ENCODE results near the gene CTSS. TPM values are rescaled to one million over a fixed set of nuclear protein-coding genes. Genes with fewer than 3 reads are reported as not detected.
A peak's percentile ranks its signal among the peaks of the same experiment; 100 is the strongest.

Gene CTSS
- total and polyA plus RNA-seq, 2 donors (not counting 1 experiment from before 2014, with no cell fraction given), result 106 to 221 TPM

- Histone ChIP-seq H3K27me3 (replicated peaks in 1 of 4; ENCODE audit: control extremely low read depth in 1 of 4, control insufficient read depth in 3 of 4, insufficient read depth in 4 of 4, low read length in 3 of 4) (no peaks in the 10 kb centered on the region), H3K9me3 (ENCODE audit: control extremely low read depth in 1 of 3, control insufficient read depth in 2 of 3, insufficient read depth in 1 of 3, low read length in 2 of 3) (no peaks in the 10 kb centered on the region), H3K4me3 (ENCODE audit: control extremely low read depth in 1 of 5, extremely low read depth in 1 of 5, insufficient read depth in 1 of 5, low read depth in 2 of 5, low read length in 4 of 5) (peak overlapping the region; percentile 3 to 99 (median 62)), H3K9ac (ENCODE audit: low read length) (peak overlapping the region; percentile 83), H4K20me1 (ENCODE audit: control insufficient read depth, insufficient read depth, low read length, poor library complexity, severe bottlenecking) (peaks cover 25% of the 10 kb centered on the region), H3K79me2 (ENCODE audit: control insufficient read depth, insufficient read depth, low read length) (peaks cover 90% of the 10 kb centered on the region), H3K4me1 (ENCODE audit: control insufficient read depth in 2 of 2, insufficient read depth in 2 of 2, low read length in 2 of 2) (peaks cover 45 to 49% of the 10 kb centered on the region in 2 donors), H3K36me3 (replicated peaks in 1 of 2; ENCODE audit: control extremely low read depth in 1 of 2, control insufficient read depth in 1 of 2, extremely low read depth in 1 of 2, insufficient read depth in 2 of 2, low read length in 1 of 2) (peaks cover 7 to 45% of the 10 kb centered on the region in 2 experiments), H3K27ac (ENCODE audit: low read length in 2 of 2) (peak overlapping the region in 1 of 2 donors; percentile 56), H2AFZ (ENCODE audit: insufficient read depth, low read depth, low read length, poor library complexity, severe bottlenecking) (no peak overlapping the region), H3K4me2 (replicated peaks; ENCODE audit: low read depth, low read length, poor library complexity, severe bottlenecking) (peak overlapping the region; percentile 90)
- ATAC-seq (ENCODE audit: low read depth) (no peak), DNase-seq (no peak)
- TF ChIP-seq, protein P1, sequence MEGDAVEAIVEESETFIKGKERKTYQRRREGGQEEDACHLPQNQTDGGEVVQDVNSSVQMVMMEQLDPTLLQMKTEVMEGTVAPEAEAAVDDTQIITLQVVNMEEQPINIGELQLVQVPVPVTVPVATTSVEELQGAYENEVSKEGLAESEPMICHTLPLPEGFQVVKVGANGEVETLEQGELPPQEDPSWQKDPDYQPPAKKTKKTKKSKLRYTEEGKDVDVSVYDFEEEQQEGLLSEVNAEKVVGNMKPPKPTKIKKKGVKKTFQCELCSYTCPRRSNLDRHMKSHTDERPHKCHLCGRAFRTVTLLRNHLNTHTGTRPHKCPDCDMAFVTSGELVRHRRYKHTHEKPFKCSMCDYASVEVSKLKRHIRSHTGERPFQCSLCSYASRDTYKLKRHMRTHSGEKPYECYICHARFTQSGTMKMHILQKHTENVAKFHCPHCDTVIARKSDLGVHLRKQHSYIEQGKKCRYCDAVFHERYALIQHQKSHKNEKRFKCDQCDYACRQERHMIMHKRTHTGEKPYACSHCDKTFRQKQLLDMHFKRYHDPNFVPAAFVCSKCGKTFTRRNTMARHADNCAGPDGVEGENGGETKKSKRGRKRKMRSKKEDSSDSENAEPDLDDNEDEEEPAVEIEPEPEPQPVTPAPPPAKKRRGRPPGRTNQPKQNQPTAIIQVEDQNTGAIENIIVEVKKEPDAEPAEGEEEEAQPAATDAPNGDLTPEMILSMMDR (IDR thresholded peaks at IDR 0.05), result no peak
- no peak for TF ChIP-seq EZH2 (IDR thresholded peaks at IDR 0.05; ENCODE audit: borderline replicate concordance, insufficient read depth, low read depth, low read length, poor library complexity, severe bottlenecking)
- H3K27ac Mint-ChIP-seq, result peak overlapping the region; percentile 20
- H3K4me3 Mint-ChIP-seq, result peak overlapping the region; percentile 79
- H3K4me1 Mint-ChIP-seq, result peaks cover 55% of the 10 kb centered on the region
- WGBS (ENCODE audit: insufficient coverage), result no CpG with 5 or more reads among the region's 3 CpGs
- CTCF ChIA-PET, result interaction anchor here (0.8 to 1.3 kb wide), 2 partner anchors 233 to 247 kb away, joined by 3 to 5 read pairs; no protein-coding TSS in a partner anchor
- H3K27me3 Mint-ChIP-seq, result no peaks in the 10 kb centered on the region
- POLR2A ChIA-PET, result interaction anchor here (0.6 kb wide), 1 partner anchor 211 kb away, joined by 4 read pairs; the partner anchor contains the start of gene CERS2
- no peaks in the 10 kb centered on the region for H3K9me3 Mint-ChIP-seq (ENCODE audit: insufficient read depth)
- intact Hi-C loops (cut with micrococcal nuclease), result loop anchor here (5.0 to 10.0 kb wide), 2 partner anchors 49 to 402 kb away; partner anchors contain the start of genes LYSMD1 and SCNM1
Measured at GRCh38 chr1:150763018-150763417, 2.6 kb downstream of the CTSS start.

- peak overlapping the region; percentile 35 for H3K27ac Mint-ChIP-seq
- peaks cover 93% of the 10 kb centered on the region for H3K79me2 ChIP-seq (ENCODE audit: control insufficient read depth, insufficient read depth, low read length)
- H3K36me3 ChIP-seq (replicated peaks in 1 of 2; ENCODE audit: control extremely low read depth in 1 of 2, control insufficient read depth in 1 of 2, extremely low read depth in 1 of 2, insufficient read depth in 2 of 2, low read length in 1 of 2), result peaks cover 7 to 49% of the 10 kb centered on the region in 2 experiments
- H3K4me3 Mint-ChIP-seq, result peak overlapping the region; percentile 79
- no peak for ATAC-seq (ENCODE audit: low read depth)
- H3K27me3 Mint-ChIP-seq, result no peaks in the 10 kb centered on the region
- peak overlapping the region; percentile 90 for H3K4me2 ChIP-seq (replicated peaks; ENCODE audit: low read depth, low read length, poor library complexity, severe bottlenecking)
- intact Hi-C loops (cut with micrococcal nuclease), result loop anchor here (5.0 to 10.0 kb wide), 2 partner anchors 50 to 402 kb away; partner anchors contain the start of genes LYSMD1 and SCNM1
- H3K27ac ChIP-seq (ENCODE audit: low read length in 2 of 2), result peak overlapping the region in 1 of 2 donors; percentile 56
- H2AFZ ChIP-seq (ENCODE audit: insufficient read depth, low read depth, low read length, poor library complexity, severe bottlenecking), result no peak overlapping the region
- no CpG with 5 or more reads among the region's 2 CpGs for whole genome bisulfite sequencing (ENCODE audit: insufficient coverage)
- TF ChIP-seq, protein P1 (IDR thresholded peaks at IDR 0.05), result no peak
- TF ChIP-seq EZH2 (IDR thresholded peaks at IDR 0.05; ENCODE audit: borderline replicate concordance, insufficient read depth, low read depth, low read length, poor library complexity, severe bottlenecking), result no peak
- peaks cover 45 to 49% of the 10 kb centered on the region in 2 donors for H3K4me1 ChIP-seq (ENCODE audit: control insufficient read depth in 2 of 2, insufficient read depth in 2 of 2, low read length in 2 of 2)
- H3K27me3 ChIP-seq (replicated peaks in 1 of 4; ENCODE audit: control extremely low read depth in 1 of 4, control insufficient read depth in 3 of 4, insufficient read depth in 4 of 4, low read length in 3 of 4), result no peaks in the 10 kb centered on the region
- ChIA-PET CTCF (no interaction called here), POLR2A (no interaction called here)
- no peaks in the 10 kb centered on the region for H3K9me3 ChIP-seq (ENCODE audit: control extremely low read depth in 1 of 3, control insufficient read depth in 2 of 3, insufficient read depth in 1 of 3, low read length in 2 of 3)
- peak overlapping the region; percentile 83 for H3K9ac ChIP-seq (ENCODE audit: low read length)
- peak overlapping the region in 3 of 5 experiments; percentile 62 to 99 (median 83) for H3K4me3 ChIP-seq (ENCODE audit: control extremely low read depth in 1 of 5, extremely low read depth in 1 of 5, insufficient read depth in 1 of 5, low read depth in 2 of 5, low read length in 4 of 5)
- DNase-seq, result no peak
- peaks cover 57% of the 10 kb centered on the region for H3K4me1 Mint-ChIP-seq
- no peaks in the 10 kb centered on the region for H3K9me3 Mint-ChIP-seq (ENCODE audit: insufficient read depth)
- H4K20me1 ChIP-seq (ENCODE audit: control insufficient read depth, insufficient read depth, low read length, poor library complexity, severe bottlenecking), result peaks cover 25% of the 10 kb centered on the region
Measured at GRCh38 chr1:150762552-150762951, 3.0 kb downstream of the CTSS start.

All from B cell (primary cell).